ENCODE measurements around the gene NAGLU.

The NAGLU gene

DNA sequence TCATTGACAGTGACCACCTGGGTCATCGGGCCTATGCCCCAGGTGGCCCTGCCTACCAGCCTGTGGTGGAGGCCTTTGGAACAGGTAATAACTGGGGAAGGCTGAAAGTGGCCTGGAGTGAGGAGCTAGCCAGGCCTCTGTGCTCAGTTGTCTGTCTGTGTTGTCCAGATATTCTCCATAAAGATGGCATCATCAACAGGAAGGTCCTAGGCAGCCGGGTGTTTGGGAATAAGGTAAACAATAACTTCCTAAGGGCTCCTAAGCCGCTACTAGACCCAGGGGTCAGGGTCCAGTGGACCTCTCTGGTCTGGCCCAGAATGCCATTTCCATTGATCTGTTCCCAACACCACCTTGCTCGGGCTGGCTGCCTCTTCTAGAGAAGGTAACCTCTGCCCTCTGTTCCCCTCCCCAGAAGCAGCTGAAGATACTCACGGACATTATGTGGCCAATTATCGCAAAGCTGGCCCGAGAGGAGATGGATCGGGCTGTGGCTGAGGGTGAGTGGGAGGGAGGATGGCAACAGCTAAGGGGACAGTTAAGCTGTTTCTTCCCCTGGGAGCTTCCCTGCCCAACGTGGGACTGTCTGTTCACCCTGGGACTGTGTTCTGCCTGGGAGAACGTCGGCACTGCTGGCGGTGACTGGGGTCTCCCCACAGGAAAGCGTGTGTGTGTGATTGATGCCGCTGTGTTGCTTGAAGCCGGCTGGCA lies 28.9 kb downstream of the NAGLU start:
- no peak for DNase-seq (ENCODE audit: low read depth in 2 of 2)

DNA sequence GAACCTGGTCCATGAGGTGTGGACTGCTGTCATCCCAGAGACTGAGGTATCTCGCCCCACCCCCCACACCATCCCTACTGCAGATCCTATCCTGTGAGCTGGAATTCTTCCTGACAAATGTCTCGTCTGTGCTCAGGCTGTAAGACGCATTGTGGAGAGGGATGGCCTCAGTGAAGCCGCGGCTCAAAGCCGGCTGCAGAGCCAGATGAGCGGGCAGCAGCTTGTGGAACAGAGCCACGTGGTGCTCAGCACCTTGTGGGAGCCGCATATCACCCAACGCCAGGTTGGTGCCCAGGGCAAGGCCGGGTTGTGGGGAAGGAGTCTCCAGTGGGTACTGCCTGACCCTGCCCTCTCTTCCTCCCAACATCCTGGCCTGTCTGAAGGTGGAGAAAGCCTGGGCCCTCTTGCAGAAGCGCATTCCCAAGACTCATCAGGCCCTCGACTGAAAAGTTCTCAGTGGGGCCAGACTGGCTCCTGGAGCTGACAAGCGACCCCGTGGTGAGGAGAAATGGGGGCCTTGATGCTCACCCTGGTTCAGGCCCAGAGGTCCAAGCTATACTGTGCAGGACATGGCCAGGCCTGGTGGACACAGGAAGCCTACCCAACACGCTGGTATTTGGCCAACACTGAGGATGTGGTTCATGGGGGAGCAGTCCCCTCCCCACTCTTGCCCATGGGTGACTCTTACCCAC lies 29.6 kb downstream of the NAGLU start:
- no peak for DNase-seq (ENCODE audit: low read depth in 2 of 2)

DNA sequence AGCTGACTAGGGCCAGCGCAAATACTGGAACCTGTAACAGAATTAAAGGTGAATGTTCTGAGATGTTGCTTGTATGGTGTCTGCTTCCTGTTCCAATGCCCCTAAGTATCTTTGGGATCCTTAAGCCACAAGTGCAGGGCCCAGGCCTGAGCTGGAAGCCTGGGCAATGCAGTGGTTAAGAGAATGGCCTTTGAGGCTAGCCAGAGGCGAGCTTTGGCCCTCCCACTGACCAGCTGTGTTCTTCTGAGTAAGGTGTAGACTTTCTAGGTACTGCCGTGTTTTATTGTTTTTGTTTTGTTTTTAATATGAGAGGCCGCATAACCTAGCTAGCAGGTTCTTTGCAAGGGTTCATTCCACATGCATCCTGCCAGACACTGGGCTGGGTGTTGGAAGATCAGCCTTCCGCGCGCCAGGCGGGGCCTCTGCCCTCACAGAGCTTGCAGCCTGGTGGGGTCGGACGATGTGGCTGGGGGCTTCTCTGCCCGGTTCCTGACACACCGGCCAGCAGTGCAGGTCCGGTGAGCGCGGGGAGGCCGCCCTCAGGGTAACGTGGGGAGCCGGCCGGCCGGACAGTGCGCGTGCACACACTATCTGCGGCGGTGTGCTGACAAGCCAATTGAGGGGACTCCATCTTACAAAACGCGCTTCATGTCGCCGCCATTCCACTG lies 30.3 kb downstream of the NAGLU start:
- DNase-seq (ENCODE audit: low read depth in 2 of 2): no peak

DNA sequence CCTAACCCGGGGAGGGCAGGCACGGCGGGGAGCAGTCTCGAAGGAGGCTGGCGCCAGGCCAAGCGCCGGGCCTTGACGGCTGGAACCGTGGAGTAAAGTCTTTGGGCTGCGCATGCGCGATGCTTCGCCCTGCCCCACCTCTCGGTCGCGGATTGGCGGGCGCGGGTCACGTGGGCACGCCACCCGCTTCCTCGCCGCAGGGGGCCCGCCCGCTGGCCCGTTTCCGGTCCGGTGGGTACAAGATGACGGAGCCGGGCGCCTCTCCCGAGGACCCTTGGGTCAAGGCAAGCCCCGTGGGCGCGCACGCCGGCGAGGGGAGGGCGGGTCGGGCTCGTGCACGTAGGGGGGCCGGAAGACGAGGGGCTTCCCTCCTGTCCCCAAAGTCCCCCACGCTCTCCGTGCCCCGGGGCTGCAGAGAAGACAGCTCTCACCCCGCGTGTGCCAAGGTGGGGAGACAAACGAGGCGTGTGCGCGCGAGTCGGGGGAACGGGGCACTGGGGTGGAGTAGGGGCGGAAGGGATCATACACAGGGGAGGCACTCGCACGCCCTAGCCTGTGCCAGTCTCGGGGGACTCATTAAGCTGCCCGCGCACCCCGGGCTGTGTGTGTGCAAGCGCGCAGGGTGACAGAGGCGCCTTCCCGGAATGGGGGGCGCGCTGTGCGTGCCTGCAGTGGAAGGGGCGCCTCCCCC lies 31.0 kb downstream of the NAGLU start, which contains the start of gene MLX:
TSS of gene MLX (plus strand) at position 218 of the 691 bp plus-strand sequence. CDS start at position 243, 25 bp downstream.
- DNase-seq (ENCODE audit: low read depth in 2 of 2): peak; percentile 83 to 90

DNA sequence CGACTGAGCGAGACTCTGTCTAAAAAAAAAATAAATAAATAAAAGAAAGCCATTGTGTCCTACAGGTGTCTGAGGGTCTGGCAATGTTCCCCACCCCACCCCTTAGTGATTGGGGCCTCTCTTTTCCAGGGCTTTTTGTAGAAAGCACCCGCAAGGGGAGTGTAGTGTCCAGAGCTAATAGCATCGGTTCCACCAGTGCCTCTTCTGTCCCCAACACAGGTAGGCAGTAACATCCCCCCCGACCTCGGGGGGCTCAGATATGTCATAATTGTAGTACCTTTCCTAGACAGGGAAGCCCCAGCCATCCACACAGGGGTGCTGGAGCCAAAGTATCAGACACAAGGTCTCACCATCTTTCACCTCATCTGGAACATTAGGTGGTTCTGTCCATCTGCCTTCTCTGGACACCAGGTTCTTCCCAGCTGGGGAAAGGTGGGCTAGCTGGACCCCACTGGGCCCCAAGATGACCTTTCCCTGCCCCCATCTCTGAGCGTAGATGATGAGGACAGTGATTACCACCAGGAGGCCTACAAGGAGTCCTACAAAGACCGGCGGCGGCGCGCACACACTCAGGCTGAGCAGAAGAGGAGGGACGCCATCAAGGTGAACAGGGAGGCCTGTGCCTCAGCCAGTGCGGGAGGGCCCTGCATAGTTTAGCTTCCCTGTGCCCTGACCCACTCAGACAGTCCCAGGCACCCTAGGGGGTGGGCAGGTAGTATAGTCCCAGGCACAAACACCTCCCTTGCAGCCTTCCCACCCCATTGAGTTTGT lies 32.5 kb downstream of the NAGLU start:
- no peak for DNase-seq (ENCODE audit: low read depth in 2 of 2)

DNA sequence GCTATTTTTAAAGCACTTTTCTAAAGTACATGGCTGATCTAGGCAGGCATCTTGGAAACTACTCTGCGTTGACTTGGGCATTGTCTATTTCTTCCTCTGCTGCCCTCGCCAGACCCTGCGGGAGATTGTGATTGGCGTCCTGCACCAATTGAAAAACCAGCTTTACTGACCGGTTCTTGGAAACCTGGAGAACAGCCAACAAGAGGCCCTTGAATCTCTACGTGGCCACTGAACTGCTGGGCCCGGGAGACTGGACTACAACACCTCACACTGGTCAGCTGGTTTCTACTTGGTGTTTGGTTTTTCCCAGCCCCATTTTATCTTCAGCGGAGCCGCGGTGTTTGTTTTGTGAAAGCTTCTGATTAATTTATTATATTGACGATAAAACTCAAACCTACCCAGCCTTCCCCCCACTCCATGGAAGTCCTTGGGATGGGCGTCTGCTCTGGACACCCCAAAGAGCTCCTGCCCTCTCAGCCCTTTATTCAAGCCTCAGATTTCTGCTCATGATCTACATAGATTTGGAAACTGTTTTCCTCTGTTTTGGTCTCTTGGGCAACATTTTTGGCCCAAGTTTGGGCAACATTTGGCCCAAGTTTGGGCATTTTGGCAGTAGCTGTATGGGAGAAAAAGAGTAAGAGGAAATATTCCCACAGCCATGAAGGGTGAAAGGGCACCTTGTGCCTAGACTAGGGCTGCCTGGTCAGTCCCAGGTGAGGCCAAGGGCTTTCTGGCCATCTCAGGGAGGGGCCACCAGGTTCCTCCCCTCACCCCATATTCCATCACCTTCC lies 35.6 kb downstream of the NAGLU start:
- DNase-seq (ENCODE audit: low read depth in 2 of 2): no peak

- DNase-seq (ENCODE audit: low read depth in 2 of 2): no peak
Observed at GRCh38 chr17:42573095-42573494, 37.1 kb downstream of the NAGLU start.

- DNase-seq (ENCODE audit: low read depth in 2 of 2): no peak
Observed at GRCh38 chr17:42574463-42574862, 38.4 kb downstream of the NAGLU start.

DNA sequence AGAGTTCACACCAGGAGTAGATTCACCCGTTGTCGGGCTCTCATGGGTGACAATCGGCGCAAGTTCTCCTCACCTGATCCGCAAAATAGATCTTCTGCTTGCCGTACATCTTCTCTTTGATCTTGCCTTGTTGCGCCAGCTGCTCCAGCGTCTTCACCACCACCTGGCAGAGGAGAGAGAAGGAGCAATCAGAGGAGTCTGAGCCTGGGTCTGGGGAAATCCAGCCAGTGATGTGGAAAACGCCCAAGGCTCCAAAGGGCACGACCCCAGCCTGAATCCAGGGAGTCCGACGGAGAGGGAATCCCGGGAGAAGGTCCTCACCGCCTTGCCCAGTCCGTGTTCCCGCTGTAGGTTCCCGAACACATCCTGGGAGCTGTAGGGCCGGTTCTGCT lies 41.1 kb downstream of the NAGLU start:
- no peak for DNase-seq (ENCODE audit: low read depth in 2 of 2)

DNA sequence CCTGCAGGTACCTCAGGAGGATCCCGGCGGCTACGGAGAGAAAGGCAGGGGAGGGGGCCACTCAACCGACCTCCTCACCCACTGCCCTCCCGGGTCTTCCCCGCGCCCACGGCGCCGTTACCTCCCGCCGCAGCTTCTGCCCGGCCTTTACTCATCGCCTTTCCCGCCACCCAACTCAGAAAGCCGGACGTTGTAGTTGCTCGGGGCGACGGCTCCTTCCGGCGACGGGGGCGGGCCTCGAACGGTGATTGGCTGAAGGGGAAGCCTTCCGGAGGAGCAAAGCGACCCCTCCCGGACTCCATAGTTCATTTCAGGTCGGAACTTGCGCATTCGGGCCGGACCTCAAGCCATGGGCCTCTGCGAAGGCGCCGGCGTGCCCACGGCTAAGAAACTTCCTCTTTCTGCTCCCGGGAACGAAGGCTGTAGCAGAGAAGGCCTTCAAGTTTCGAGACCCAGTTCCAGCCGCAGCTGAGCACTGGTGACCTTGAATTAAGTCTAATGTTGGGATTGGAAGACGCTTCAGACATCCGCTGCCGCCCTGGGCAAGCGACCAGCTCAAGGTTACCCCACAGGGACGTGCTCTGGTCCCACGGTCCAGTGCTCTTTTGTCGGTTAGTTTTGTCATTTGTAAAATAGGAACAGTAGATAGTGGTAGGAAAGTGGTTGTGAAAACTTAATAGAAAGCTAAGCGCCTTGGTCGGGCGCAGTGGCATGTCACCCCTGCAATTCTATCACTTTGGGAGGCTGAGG lies 41.7 kb downstream of the NAGLU start, which contains the start of gene PSMC3IP:
TSS of gene PSMC3IP (minus strand) at position 198 of the 750 bp plus-strand sequence. CDS start at position 155, 43 bp downstream.
- peak; percentile 91 to 96 for DNase-seq (ENCODE audit: low read depth in 2 of 2)

DNA sequence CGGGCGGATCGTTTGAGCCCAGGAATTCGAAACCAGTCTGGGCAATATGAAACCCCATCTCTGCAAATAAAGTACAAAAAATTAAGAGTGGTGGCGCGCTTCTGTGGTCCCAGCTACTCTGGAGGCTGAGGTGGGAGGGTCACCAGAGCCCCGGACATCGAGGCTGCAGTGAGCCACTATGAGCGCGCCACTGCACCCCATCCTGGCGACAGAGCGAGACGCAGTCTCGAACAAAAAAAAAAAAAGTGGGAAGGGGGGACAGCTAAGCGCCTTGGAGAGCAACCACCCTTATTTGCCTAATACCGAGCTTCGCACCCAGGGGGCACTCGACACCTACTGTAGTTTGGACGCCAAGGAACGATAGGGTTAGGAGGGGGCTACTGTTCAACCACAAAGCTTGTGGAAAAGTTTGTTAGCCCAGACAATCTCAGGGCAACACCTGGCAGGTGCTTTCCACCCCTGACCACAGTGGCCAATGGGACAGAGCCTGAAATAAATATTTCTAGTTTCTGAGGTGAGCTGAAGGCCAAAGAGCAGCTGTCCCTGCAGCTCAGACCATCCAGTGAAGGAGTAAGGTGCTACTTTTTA lies 42.3 kb downstream of the NAGLU start:
- DNase-seq (ENCODE audit: low read depth in 2 of 2): peak; percentile 60 to 71

- DNase-seq (ENCODE audit: low read depth in 2 of 2): no peak
Observed at GRCh38 chr17:42579794-42580551, 43.9 kb downstream of the NAGLU start.

GRCh38 chr17:42581744-42582270 lies 45.8 kb downstream of the NAGLU start:
- no peak for DNase-seq (ENCODE audit: low read depth in 2 of 2)

GRCh38 chr17:42584880-42585279 lies 48.8 kb downstream of the NAGLU start:
- DNase-seq (ENCODE audit: low read depth in 2 of 2): no peak

- DNase-seq (ENCODE audit: low read depth in 2 of 2): no peak
Observed at GRCh38 chr17:42585353-42585752, 49.3 kb downstream of the NAGLU start.

DNA sequence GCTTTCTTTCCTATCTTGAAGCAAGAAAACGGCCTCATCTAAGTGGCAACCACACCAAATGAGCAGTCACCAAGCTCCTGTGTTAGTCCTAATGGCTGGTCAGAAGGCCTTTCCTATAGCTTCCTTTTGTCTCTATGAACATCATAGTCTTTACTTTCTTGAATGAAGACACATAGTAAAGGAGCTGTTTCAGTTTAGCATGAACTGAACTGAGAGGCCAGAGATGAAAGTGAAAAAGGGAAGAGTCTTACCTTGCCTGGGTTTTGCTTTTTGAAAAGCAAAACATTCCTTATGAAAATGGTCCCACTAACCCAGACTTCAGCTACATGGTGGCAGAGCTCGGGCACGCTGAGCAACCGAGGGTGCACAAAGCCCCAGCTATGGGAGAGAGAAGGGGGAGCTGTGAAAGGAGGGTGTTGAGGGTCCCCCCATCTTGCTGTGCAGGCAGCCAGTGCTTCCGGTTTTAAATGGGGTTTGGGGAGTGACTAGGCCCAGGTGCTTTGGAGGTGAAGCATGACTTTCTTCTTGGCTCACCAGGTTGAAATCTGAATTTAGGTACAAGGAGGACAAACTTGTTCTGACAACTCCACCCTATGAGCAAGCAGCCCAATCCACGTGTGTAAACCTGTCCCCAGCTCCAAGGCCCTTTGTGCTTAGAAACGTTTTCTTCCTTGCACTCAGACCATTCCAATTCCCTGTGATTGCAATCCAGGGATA lies 50.6 kb downstream of the NAGLU start:
- no peak for DNase-seq (ENCODE audit: low read depth in 2 of 2)

DNA sequence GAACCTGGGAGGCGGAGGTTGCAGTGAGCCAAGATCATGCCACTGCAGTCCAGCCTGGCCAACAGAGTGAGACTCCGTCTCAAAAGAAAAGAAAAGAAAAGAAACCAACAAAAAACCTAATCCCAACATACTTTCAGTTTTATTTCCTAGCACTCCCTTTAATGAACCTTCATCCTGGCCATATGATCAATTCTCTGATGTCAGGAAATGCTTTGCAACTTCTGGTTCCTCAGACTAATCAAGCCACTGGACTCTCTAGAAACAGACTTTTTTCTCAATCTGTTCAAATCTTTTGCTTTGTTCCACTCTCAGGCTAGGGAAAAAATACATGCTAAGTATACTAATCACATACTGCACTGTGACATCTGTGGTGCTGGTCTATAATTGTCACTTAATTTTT lies 54.8 kb downstream of the NAGLU start:
- no peak for DNase-seq (ENCODE audit: low read depth in 2 of 2)

- DNase-seq (ENCODE audit: low read depth in 2 of 2): no peak
Observed at GRCh38 chr17:42591411-42591810, 55.4 kb downstream of the NAGLU start.

All from activated CD4-positive, alpha-beta T cell treated with anti-CD3 and anti-CD28 coated beads for 24 hours (primary cell).